NB4 (cell line): ENCODE measurements around the gene XPO4.

Experiments
- DNase-seq: peaks from one replicate; pipeline ENCODE4 v3.0.0; 2010; ENCODE audit warnings: low read depth
- H3K4me3 ChIP-seq: one replicate; pipeline ENCODE4 v1.5.1; 2011; ENCODE audit warnings: mild to moderate bottlenecking, low read depth, low read length, moderate library complexity
- CTCF ChIP-seq: IDR thresholded peaks from one replicate; pipeline ENCODE4 v1.5.1; 2012; ENCODE audit warnings: low read depth, low read length
- MAX ChIP-seq: IDR thresholded peaks from 2 replicates; pipeline ENCODE4 v1.6.1; 2011; ENCODE audit warnings: low read depth, low read length
- MYC ChIP-seq: IDR thresholded peaks from 2 replicates; pipeline ENCODE4 v1.6.1; 2011; ENCODE audit warnings: low read depth, low read length
- POLR2A ChIP-seq: IDR thresholded peaks from 2 replicates; pipeline ENCODE4 v1.6.1; 2011; ENCODE audit warnings: mild to moderate bottlenecking; ENCODE audit not compliant: insufficient read length; ENCODE audit errors: extremely low read depth

XPO4 gene

GRCh38 chr13:20860844-20861243 lies 41.7 kb downstream of the XPO4 start:
- DNase-seq, result no peak
- TF ChIP-seq MYC (no peak), MAX (no peak), CTCF (no peak), POLR2A (no peak)
- H3K4me3 ChIP-seq, result no peak overlapping the region

GRCh38 chr13:20856650-20857049 lies 45.9 kb downstream of the XPO4 start:
- no peak overlapping the region for H3K4me3 ChIP-seq
- TF ChIP-seq MYC (no peak), POLR2A (no peak), CTCF (no peak), MAX (no peak)
- DNase-seq, result no peak

- no peak for DNase-seq
- H3K4me3 ChIP-seq, result no peak overlapping the region
- no peak for TF ChIP-seq MAX
These were observed 50.6 kb downstream of the XPO4 start for GRCh38 chr13:20851844-20852402.

- TF ChIP-seq MYC (no peak), MAX (no peak), CTCF (no peak), POLR2A (no peak)
- no peak for DNase-seq
- no peak overlapping the region for H3K4me3 ChIP-seq
These were observed 53.6 kb downstream of the XPO4 start for GRCh38 chr13:20848944-20849343.

- H3K4me3 ChIP-seq, result no peak overlapping the region
- TF ChIP-seq MAX (no peak), MYC (no peak), CTCF (no peak), POLR2A (no peak)
- no peak for DNase-seq
These were observed 54.3 kb downstream of the XPO4 start for GRCh38 chr13:20848203-20848602.

- TF ChIP-seq MAX (no peak), CTCF (no peak), MYC (no peak), POLR2A (no peak)
- no peak for DNase-seq
- H3K4me3 ChIP-seq, result no peak overlapping the region
These were observed 55.2 kb downstream of the XPO4 start for GRCh38 chr13:20847296-20847695.
